SU-DHL-6 (cell line): Measurements from ENCODE around the gene NXPH4.

ENCODE experiments used
- EZH2phosphoT487 ChIP-seq: fragments of 200-600 bp; sonication (generic), shearing (Covaris generic); conservative IDR thresholded peaks from 2 replicates; pipeline ENCODE4 v1.6.1; 2018; ENCODE audit warnings: mild to moderate bottlenecking, antibody characterized with exemption, low read length, moderate library complexity, mixed read lengths
- TF ChIP-seq, protein P1 (sequence below): fragments of 200-600 bp; sonication (generic); IDR thresholded peaks from one replicate; pipeline ENCODE4 v1.5.1; 2017; ENCODE audit warnings: antibody characterized with exemption, mild to moderate bottlenecking, low read length, moderate library complexity; ENCODE audit not compliant: insufficient read depth, poor library complexity, severe bottlenecking

DNA sequence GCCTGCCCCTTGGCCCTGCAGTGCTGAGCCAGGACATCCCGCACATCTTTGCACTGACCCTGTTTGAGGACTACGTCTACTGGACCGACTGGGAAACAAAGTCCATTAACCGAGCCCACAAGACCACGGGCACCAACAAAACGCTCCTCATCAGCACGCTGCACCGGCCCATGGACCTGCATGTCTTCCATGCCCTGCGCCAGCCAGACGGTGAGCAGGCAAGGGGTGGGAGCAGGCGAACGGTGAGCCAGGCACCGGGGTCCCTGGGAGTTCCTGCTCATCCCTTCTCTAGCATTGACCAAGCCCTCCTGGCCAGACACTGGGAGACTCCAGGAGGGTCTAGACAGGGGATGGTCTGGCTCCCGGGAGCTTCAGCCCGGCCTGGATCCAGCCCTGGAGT, 17.4 kb upstream of the NXPH4 start:
- TF ChIP-seq, protein P1, sequence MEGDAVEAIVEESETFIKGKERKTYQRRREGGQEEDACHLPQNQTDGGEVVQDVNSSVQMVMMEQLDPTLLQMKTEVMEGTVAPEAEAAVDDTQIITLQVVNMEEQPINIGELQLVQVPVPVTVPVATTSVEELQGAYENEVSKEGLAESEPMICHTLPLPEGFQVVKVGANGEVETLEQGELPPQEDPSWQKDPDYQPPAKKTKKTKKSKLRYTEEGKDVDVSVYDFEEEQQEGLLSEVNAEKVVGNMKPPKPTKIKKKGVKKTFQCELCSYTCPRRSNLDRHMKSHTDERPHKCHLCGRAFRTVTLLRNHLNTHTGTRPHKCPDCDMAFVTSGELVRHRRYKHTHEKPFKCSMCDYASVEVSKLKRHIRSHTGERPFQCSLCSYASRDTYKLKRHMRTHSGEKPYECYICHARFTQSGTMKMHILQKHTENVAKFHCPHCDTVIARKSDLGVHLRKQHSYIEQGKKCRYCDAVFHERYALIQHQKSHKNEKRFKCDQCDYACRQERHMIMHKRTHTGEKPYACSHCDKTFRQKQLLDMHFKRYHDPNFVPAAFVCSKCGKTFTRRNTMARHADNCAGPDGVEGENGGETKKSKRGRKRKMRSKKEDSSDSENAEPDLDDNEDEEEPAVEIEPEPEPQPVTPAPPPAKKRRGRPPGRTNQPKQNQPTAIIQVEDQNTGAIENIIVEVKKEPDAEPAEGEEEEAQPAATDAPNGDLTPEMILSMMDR: no peak
- no peak for TF ChIP-seq EZH2phosphoT487
